ENCODE results near the gene PLCB4.

DNA sequence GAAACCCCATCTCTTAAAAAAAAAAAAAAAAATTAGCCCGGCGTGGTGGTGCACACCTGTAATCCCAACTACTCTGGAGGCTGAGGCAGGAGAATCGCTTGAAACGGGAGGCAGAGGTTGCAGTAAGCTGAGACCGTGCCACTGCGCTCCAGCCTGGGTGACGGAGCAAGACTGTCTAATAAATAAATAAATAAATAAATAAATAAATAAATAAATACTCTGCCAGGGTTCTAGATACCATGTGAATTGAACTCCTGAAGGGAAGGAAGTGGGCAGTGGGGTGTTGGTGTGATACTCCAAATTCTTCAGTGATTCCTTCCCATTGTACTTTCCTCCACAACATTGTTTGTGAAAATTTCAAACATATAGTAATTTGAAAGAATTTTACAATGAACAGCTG lies 100.5 kb downstream of the PLCB4 start:
- TF ChIP-seq POLR2A (IDR thresholded peaks at IDR 0.05), result no peak
- TF ChIP-seq, protein P1, sequence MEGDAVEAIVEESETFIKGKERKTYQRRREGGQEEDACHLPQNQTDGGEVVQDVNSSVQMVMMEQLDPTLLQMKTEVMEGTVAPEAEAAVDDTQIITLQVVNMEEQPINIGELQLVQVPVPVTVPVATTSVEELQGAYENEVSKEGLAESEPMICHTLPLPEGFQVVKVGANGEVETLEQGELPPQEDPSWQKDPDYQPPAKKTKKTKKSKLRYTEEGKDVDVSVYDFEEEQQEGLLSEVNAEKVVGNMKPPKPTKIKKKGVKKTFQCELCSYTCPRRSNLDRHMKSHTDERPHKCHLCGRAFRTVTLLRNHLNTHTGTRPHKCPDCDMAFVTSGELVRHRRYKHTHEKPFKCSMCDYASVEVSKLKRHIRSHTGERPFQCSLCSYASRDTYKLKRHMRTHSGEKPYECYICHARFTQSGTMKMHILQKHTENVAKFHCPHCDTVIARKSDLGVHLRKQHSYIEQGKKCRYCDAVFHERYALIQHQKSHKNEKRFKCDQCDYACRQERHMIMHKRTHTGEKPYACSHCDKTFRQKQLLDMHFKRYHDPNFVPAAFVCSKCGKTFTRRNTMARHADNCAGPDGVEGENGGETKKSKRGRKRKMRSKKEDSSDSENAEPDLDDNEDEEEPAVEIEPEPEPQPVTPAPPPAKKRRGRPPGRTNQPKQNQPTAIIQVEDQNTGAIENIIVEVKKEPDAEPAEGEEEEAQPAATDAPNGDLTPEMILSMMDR (IDR thresholded peaks at IDR 0.05), result no peak
